Activated CD8-positive, alpha-beta memory T cell treated with anti-CD3 and anti-CD28 coated beads, Interleukin-2, amount 50 U/mL, for 1 hour (primary cell): ENCODE measurements around the gene PCBP4.
"Not testable (repeated sequence)": the region's sequence is repeated elsewhere in the genome, so short reads cannot be mapped to it uniquely, and the experiment has no call there.

Source experiments
- DNase-seq: peaks from one replicate; pipeline ENCODE4 v3.0.0-alpha.2; 2020; ENCODE audit errors: extremely low read depth

PCBP4 gene

GRCh38 chr3:51994530-51994929 lies 27.3 kb upstream of the PCBP4 start:
- DNase-seq: no peak

DNA sequence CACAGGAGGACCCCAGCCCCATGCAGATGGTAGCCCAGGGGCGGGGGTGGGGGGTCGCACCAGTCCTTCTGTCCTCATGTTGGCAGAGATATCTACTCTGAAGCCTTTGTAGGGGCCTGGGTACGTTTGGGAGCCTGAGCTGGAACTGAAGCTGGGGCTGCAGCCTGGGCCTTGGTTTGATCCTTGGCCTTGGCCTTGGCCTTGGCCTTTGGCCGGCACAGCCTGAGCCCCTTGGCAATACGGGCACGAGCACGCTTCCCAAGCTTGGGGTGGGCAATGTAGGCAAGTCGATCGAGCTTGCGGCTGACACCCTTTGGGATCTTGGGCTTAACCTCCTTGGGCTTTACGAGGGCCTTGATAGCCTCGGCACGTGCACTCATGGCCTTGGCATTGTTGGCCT lies 26.4 kb upstream of the PCBP4 start:
- not testable (repeated sequence) for DNase-seq

DNA sequence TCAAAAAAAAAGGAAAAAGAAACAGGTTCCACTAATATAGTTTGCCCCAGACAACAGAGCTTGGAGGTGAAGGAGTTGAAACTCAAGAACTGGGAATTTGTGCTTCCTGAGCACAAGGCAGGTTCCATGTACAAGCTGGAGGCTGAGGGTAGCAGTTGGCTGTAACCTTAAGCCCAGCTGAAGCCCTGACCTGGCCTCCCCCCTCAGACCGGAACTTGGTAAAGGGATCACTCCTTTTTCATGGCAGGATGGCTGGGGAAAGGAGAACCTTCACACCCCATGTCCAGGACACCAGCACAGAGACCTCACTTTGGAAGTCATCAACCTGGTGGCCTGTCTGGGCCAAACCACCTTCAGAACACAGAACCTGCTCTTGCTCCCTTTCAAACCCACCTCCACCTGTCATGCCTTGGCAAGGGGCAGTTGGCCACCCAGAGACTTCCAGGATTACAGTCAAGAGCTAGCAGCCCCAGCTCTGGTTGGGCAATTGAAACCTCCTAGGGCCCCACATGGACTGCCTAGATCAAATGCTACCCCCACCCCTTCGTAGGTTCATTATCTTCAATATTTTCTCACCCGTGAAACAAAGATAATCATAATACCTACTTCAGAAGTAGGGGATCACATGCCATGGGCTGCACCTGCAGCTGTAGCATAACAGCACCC lies 24.9 kb upstream of the PCBP4 start:
- DNase-seq: no peak

DNA sequence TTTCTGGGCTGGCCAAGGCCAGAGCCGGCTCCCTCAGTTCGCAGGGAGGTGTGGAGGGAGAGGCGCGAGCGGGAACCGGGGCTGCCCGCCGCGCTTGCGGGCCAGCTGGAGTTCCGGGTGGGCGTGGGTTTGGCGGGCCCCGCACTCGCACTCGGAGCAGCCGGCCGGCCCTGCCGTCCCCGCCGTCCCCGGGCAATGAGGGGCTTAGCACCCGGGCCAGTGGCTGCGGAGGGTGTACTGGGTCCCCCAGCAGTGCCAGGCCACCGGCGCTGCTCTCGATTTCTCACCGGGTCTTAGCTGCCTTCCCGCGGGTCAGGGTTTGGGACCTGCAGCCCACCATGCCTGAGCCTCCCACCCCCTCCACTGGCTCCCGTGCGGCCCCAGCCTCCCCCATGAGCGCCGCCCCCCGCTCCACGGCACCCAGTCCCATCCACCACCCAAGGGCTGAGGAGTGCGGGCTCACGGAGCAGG lies 23.3 kb upstream of the PCBP4 start:
- not testable (repeated sequence) for DNase-seq

DNA sequence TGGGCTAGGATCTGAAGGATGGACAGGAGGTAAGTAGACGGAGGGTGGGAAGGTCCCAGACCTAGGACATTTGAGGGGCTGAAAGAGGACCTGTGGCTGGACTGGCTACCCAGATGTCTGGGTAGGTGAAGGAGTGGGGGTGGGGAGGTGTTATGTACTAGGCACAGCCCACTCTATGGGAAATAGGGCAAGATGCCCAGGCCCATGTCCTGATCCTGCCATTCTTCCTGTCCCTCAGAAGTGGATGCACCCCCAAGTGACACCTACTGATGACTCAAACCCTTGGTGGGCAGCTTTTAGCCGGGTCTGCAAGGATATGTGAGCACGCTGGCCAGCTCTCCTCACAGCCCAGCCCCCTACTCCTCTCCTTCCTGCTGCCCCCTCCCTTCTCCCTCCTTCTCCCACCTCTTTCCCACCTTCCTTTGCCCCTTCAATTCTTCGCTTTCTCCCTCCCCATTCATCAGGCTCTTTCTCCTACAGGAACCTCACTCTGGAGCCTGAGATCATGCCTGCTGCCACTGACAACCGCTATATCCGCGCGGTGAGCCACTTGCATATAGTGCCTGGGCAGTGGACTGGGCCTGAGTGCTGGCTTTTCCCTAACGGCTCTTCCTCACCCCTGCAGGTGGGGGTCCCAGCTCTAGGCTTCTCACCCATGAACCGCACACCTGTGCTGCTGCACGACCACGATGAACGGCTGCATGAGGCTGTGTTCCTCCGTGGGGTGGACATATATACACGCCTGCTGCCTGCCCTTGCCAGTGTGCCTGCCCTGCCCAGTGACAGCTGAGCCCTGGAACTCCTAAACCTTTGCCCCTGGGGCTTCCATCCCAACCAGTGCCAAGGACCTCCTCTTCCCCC lies 21.3 kb upstream of the PCBP4 start:
- DNase-seq: no peak

DNA sequence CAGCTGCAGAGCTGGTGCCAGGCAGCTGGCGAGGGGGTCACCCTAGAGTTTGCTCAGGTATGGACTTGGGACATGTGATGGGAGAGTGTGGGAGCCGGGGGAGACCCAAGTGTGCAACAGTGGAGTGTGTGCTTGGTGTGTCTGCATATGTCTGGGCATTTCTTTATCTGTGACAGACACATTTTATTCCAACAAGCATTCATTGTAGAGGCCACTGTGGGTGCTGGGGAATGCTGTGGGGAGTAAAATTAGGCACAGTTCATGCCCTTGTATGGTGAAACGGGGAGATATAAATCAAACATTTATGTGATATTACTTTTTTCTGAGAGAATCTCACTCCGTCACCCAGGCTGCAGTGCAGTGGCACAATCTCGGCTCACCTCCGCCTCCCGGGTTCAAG lies 20.3 kb upstream of the PCBP4 start:
- no peak for DNase-seq

DNA sequence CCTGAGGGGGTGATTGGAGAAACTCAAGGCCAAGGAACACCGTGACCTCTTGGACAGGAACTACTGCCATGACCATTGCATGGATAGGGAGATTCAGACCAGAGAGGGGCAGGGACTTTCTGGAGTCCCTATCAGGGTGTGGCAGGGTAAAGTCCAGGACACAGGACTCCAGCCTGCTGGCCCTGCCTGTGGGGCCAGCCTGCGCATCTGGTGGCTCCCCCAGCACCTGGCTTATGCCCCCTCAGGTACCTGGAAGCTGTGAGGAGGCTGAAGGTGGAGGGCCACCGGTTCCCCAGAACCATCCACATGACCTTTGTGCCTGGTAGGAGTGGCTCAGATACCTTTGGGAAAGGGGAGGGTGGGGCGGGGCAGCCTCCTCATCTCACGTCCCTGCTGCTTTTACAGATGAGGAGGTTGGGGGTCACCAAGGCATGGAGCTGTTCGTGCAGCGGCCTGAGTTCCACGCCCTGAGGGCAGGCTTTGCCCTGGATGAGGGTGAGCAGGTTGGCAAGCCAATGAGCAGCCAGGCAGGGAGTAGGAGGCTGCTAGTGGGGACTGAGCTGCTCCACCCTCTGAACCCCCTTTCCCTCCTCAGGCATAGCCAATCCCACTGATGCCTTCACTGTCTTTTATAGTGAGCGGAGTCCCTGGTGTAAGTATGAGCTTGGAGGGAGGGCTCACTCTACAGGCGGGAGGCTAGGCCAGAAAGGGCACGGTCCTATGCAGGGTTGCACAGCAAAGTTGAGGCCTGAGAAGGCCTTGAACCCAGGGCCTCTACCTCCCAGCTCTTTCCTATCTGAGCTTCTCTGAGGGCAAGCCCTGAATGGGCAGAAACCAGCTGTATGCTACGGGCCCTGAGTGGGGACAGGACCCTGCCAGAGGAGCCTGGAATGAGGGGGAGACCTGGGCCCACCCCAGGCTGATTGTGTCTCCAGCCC lies 19.0 kb upstream of the PCBP4 start:
- DNase-seq: no peak

GRCh38 chr3:51985063-51985462 lies 17.8 kb upstream of the PCBP4 start:
- DNase-seq: no peak

DNA sequence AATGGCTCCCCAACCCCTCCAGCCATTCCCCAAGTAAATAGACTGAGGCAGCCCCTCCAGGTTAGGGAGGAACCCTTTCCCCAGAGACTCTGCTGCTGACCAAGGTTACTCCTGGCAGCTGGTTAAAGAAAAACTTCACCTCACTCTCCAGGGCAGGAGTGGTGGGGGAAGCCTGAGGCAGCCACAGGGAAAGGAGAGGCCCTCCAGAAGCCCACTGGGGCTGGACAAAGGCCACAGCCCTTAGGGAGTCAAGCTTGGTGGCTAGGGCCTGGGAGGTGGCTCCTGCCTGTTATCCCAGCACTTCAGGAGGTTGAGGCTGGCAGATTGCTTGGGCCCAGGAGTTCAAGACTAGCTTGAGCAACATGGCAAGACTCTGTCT lies 17.0 kb upstream of the PCBP4 start:
- DNase-seq: no peak

GRCh38 chr3:51983578-51984268 lies 16.5 kb upstream of the PCBP4 start:
- DNase-seq: no peak

GRCh38 chr3:51982838-51983577 lies 15.8 kb upstream of the PCBP4 start, which contains the start of gene ACY1:
Gene ACY1 (plus strand): TSS chr3:51983535. CDS start chr3:51984065, 530 bp downstream.
- DNase-seq: no peak

DNA sequence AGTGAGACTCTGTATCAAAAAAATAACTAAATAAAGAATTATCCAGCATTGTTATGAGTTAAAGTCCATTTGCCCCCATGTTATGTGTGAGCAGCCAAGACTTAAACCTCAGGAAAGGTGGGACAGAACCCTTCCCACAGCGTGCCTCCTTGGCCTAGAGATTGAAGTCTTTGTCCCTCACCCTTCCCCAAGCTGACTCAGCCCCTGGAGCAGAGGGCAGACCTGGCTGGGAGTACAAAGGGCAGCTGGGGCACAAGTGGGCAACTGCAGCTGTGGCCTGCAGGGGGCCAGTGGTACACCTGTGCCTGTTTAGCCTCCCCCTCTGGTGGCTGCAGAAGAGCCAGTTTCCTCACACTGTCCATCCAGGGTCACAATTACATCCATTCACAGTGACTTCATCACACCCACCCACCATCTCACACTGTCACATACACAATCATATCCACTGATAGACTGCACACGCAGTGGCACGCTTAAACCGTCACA lies 15.1 kb upstream of the PCBP4 start:
- no peak for DNase-seq

GRCh38 chr3:51980253-51980652 lies 13.0 kb upstream of the PCBP4 start:
- DNase-seq: no peak

GRCh38 chr3:51978143-51978502 lies 10.9 kb upstream of the PCBP4 start:
- DNase-seq: no peak

DNA sequence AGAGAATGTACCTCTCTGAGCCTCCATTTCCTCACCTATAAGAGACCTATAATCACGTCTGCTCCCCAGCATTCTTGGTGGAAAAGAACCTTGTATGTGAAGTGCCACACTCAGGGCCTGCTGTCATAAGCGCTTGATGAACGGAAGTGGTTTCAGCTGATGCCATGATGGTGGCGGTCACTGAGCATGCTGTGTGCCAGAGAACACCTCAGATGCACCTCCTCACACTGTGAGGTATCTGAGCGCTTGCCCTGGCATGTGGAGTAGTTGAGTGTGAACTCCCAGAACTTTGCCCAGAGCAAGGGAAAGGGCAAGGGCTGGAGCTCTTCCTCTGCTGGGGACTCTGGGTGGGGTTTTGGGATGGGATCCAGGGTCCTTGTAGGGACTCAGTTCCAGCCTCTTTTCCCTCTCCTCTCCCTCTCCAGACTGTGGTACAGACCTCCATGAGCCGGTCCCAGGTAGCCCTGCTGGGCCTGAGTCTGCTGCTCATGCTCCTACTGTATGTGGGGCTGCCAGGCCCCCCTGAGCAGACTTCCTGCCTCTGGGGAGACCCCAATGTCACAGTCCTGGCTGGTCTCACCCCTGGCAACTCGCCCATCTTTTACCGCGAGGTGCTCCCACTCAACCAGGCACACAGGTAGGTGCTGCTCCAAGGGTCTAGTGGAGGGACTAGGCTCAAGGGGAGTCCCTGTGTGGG lies 10.3 kb upstream of the PCBP4 start:
- no peak for DNase-seq

DNA sequence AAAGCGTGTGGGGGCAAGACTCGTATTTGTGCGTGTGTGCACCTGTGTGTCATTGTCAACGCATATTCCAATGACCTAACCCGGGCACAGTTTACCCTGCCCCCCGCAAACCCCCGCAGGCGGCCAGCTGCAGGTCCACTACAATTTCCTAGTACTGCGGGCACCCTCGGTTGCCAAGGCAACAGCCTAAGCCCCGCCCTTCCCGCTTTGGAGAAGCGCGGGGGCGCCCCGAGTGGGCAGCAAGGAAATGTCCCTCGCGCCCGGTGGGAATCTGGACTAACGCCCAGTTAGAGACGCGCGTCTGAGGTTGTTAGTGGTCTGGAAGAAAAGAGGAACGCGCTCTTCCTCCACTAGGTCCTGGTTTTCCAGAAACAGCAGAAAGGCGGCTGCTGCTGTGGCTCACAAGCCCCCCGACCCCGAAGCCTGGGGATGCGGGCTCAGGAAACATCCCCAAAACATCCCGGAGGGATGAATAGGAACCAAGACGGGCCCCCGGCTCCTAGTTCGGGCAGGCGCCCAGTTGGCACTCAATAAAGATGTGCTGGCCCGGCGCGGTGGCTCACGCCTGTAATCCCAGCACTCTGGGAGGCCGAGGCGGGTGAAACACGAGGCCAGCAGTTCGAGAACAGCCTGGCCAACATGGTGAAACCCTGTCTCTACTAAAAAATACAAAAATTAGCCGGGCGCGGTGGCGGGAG lies 8.7 kb upstream of the PCBP4 start:
- no peak for DNase-seq

GRCh38 chr3:51974963-51975851 lies 8.0 kb upstream of the PCBP4 start, which contains the start of gene ABHD14A:
Gene ABHD14A (plus strand): TSS chr3:51975064. CDS start chr3:51975136, 72 bp downstream.
- DNase-seq: no peak

- DNase-seq: no peak
Measured at GRCh38 chr3:51974277-51974962, 7.2 kb upstream of the PCBP4 start.
